Measurements from ENCODE around the gene HIF1A.

- TF ChIP-seq CTCF (IDR thresholded peaks at IDR 0.05) = no peak
- no peak for TF ChIP-seq POLR2A (IDR thresholded peaks at IDR 0.05)
These were observed 16.3 kb upstream of the HIF1A start for GRCh38 chr14:61678975-61679374.

Measured in uterus (tissue), 2 donors.